GM18505 (cell line): ENCODE data around the gene ZNF79.
A peak's percentile ranks its signal among the peaks of the same experiment; 100 is the strongest.

Experiments used
- ATAC-seq: cut with Tn5 transposase; IDR thresholded peaks from one replicate; pipeline ENCODE4 v1.9.1; 2021; ENCODE audit not compliant: unreplicated experiment
- POLR2A ChIP-seq: IDR thresholded peaks from 4 replicates; pipeline ENCODE4 v1.6.1; 2011; ENCODE audit warnings: borderline replicate concordance; ENCODE audit not compliant: insufficient read depth, insufficient read length; ENCODE audit errors: extremely low read depth

Gene ZNF79

DNA sequence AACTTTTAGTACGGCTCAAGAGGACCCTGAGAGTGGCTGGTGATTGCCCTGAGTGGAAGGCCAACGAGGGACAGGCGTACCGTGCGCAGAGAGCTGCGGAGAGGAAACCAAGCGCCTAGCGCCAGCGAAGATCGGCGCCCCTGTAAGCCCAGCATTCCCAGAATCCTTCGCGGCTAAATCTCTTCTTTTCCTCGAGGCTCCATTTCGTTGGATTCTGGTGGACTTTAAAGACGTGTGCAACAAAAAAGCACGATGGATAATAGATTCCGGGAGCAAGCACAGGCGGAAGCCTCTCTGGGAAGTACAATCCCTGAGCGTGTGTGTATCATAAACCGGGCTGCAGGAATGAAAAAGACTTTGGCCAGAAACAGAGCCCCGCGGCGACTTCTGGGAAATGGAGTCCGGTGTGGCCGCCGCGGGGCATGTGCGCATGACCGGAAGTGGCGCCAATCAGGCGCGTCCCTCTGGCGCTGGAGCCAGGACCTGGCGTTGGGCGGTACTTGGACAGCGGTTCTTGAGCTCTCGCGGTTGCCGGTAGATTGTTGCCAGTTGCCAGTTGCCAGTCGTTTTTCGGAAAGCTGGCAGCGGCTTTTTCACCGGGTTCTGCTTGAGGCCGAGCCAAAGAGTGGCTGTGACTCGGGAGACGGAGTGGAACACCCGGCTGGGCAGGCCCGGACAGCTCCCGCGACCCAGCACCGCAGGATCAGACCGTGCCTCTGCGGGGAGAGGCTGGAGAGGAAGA is at the start of gene ZNF79:
TSS of gene ZNF79 (plus strand) at position 449 of the 742 bp plus-strand sequence. CDS start 406 bp downstream, outside the sequence.
- TF ChIP-seq POLR2A = peak; percentile 89

GRCh38 chr9:127380479-127380878 is 43.7 kb upstream of the ZNF79 start:
- no peak for ATAC-seq
- no peak for TF ChIP-seq POLR2A

More for the DNA sequence above, at the start of gene ZNF79:
- ATAC-seq = peak; percentile 76

DNA sequence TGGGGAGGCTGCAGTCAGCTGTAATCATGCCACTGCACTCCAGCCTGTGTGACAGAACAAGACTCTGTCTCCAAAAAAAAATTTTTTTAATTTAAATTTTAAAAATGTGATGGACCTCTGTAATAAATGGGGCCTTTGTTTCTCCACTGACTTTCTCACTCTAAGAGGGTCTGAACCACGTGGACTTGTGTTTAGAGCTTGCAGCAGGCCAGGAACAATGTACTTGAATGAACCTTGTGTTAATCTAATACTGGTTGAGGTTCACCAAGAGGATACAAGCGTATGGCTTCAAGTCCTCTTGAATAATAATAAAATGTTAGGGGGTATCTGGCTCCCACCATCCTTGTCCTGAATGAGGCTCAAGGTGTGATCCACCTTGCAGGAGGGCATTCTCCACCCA is 41.6 kb upstream of the ZNF79 start:
- TF ChIP-seq POLR2A = no peak
- ATAC-seq = no peak

- no peak for TF ChIP-seq POLR2A
- ATAC-seq = no peak
Observed at GRCh38 chr9:127384016-127384730, 40.0 kb upstream of the ZNF79 start.

GRCh38 chr9:127384901-127385300 is 39.3 kb upstream of the ZNF79 start:
- TF ChIP-seq POLR2A = no peak

GRCh38 chr9:127386249-127386648 is 37.9 kb upstream of the ZNF79 start:
- TF ChIP-seq POLR2A = no peak

More at GRCh38 chr9:127384901-127385300, 39.3 kb upstream of the ZNF79 start:
- no peak for ATAC-seq

GRCh38 chr9:127386981-127387380 is 37.2 kb upstream of the ZNF79 start:
- ATAC-seq = no peak
- TF ChIP-seq POLR2A = no peak

More at GRCh38 chr9:127386249-127386648, 37.9 kb upstream of the ZNF79 start:
- no peak for ATAC-seq

DNA sequence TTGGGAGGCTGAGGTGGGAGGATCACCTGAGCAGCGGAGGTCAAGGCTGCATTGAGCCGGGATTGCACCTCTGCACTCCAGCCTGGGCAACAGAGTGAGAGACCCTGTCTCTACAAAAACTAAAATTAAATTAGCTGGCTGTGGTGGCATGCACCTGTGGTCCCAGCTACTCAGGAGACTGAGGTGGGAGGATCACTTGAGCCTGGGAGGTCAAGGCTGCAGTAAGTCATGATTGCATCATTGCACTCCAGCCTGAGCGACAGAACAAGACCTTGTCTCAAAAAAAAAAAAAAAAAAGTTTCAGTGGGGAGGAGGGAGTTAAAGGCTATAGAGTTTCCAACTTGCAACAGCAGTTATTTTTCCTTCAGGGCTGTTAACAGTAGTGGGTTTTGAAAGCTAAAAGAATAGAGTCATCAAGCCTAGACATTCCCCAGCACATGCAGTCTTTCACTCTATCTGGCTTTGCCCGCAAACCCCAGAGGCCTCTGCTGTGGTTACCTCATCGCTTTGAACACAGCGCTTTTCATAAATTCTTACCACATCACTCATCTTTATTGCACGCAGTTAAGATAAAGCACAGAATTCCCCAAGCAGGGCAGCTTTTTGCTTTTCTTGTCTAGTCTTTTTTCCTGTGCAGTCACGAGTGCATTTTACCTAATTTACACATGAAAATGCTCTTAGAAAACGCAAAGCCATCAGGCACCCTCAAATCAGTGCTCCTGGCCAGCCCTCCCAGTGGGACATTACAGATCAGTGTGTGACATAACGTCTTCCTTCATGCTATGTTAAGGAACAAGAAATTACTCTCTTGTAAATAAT is 35.9 kb upstream of the ZNF79 start:
- peak; percentile 87 for ATAC-seq

GRCh38 chr9:127388856-127389238 is 35.3 kb upstream of the ZNF79 start:
- no peak for TF ChIP-seq POLR2A
- no peak for ATAC-seq

More for the DNA sequence above, 35.9 kb upstream of the ZNF79 start:
- no peak for TF ChIP-seq POLR2A

- no peak for ATAC-seq
- no peak for TF ChIP-seq POLR2A
Observed at GRCh38 chr9:127389381-127390247, 34.6 kb upstream of the ZNF79 start.

- TF ChIP-seq POLR2A = no peak
- ATAC-seq = no peak
Observed at GRCh38 chr9:127390248-127390545, 34.0 kb upstream of the ZNF79 start.

DNA sequence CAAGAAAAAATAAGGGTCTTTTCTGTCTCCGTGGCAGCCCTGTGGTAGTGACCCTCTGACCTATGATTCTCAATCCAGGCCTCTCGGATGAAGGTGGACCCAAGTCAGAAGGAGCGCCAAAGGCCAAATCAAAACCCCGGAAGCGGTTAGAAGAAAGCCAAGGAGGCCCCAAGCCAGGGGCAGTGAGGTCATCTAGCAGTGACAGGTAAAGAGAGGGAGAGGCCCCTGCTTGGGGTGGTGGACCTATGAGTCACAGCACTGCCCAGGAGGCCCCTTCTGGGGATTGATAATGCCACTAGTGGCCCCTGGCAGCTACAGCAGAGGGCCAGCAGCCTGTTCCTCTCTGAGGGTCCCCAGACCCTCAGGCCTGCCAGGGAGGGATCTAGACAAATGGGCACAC is 33.6 kb upstream of the ZNF79 start:
- no peak for TF ChIP-seq POLR2A
- ATAC-seq = no peak
